ENCODE measurements around the gene NFIA. TPM values are rescaled to one million over a fixed set of nuclear protein-coding genes. Genes with fewer than 3 reads are reported as not detected.

NFIA gene
- polyA plus RNA-seq, 1 donor (not counting 4 experiments of a cell fraction or from before 2014, with no cell fraction given) = 14.7 TPM

- no peaks in the 10 kb centered on the region for H3K27me3 ChIP-seq (ENCODE audit: control insufficient read depth, extremely low read depth, insufficient read depth, low read length)
- TF ChIP-seq EZH2 (IDR thresholded peaks at IDR 0.05; ENCODE audit: low read length) = no peak
- TF ChIP-seq CTCF (optimal IDR thresholded peaks at IDR 0.05 in 1 of 3, IDR thresholded peaks at IDR 0.05 in 1 of 3, conservative IDR thresholded peaks at IDR 0.05 in 1 of 3; ENCODE audit: extremely low read depth in 1 of 3, insufficient read depth in 2 of 3, low read length in 3 of 3) = no peak
- no peaks in the 10 kb centered on the region for H3K36me3 ChIP-seq (ENCODE audit: control insufficient read depth in 2 of 2, extremely low read depth in 1 of 2, insufficient read depth in 2 of 2, low read length in 2 of 2)
- peaks cover 11% of the 10 kb centered on the region for H3K4me1 ChIP-seq (ENCODE audit: control insufficient read depth, extremely low read depth, insufficient read depth, low read length)
- FAIRE-seq (no peak), DNase-seq (ENCODE audit: low read depth, low spot score) (no peak)
- H3K79me2 ChIP-seq (ENCODE audit: control insufficient read depth, insufficient read depth, low read length) = no peaks in the 10 kb centered on the region
- no peak overlapping the region for H3K4me3 ChIP-seq (ENCODE audit: control insufficient read depth in 2 of 3, extremely low read depth in 1 of 3, insufficient read depth in 2 of 3, low read depth in 1 of 3, low read length in 3 of 3)
- H2AFZ ChIP-seq (ENCODE audit: control insufficient read depth, low read length) = no peak overlapping the region
- H4K20me1 ChIP-seq (ENCODE audit: control insufficient read depth, extremely low read depth, insufficient read depth, low read length) = no peaks in the 10 kb centered on the region
- no peaks in the 10 kb centered on the region for H3K9me1 ChIP-seq (ENCODE audit: control insufficient read depth, extremely low read depth, insufficient read depth, low read length)
- H3K4me2 ChIP-seq (ENCODE audit: control insufficient read depth, extremely low read depth, insufficient read depth, low read depth, low read length) = no peak overlapping the region
- no peaks in the 10 kb centered on the region for H3K9me3 ChIP-seq (ENCODE audit: control insufficient read depth, low read depth, low read length)
- no peak overlapping the region for H3K9ac ChIP-seq (ENCODE audit: control insufficient read depth, extremely low read depth, insufficient read depth, low read length)
- dilution Hi-C loops (cut with MboI; ENCODE audit: extremely low pct_ligation_motif_present, low sequenced_read_pairs) = no loop called here
- H3K27ac ChIP-seq (ENCODE audit: control insufficient read depth, insufficient read depth, low read length) = no peak overlapping the region
Observed at GRCh38 chr1:61370913-61371279, 288.5 kb downstream of the NFIA start.

DNA sequence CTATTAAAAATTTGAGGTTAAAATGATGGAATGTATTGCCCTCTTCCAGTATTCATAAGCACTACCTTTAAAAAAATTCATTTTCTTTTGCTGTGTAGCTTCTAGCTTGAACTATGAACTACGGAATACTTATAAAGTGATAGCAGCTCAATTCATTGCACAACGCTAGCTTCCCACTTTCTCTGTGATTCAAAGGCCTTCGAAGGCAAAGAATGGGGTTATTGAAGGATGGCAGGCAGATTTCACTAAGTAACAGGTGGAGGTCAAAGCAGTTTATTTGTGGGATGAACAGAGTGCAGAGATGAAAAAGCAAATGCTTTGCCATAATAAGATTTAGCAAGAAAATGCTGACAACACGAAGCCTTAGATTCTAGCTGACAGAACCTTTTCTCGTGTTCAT, 290.6 kb downstream of the NFIA start:
- FAIRE-seq = no peak
- no peaks in the 10 kb centered on the region for H3K9me1 ChIP-seq (ENCODE audit: control insufficient read depth, extremely low read depth, insufficient read depth, low read length)
- no peak overlapping the region for H3K9ac ChIP-seq (ENCODE audit: control insufficient read depth, extremely low read depth, insufficient read depth, low read length)
- no peak overlapping the region for H3K4me2 ChIP-seq (ENCODE audit: control insufficient read depth, extremely low read depth, insufficient read depth, low read depth, low read length)
- dilution Hi-C loops (cut with MboI; ENCODE audit: extremely low pct_ligation_motif_present, low sequenced_read_pairs) = no loop called here
- no peaks in the 10 kb centered on the region for H3K27me3 ChIP-seq (ENCODE audit: control insufficient read depth, extremely low read depth, insufficient read depth, low read length)
- TF ChIP-seq CTCF (optimal IDR thresholded peaks at IDR 0.05 in 1 of 3, IDR thresholded peaks at IDR 0.05 in 1 of 3, conservative IDR thresholded peaks at IDR 0.05 in 1 of 3; ENCODE audit: extremely low read depth in 1 of 3, insufficient read depth in 2 of 3, low read length in 3 of 3) (no peak), EZH2 (IDR thresholded peaks at IDR 0.05; ENCODE audit: low read length) (no peak)
- H4K20me1 ChIP-seq (ENCODE audit: control insufficient read depth, extremely low read depth, insufficient read depth, low read length) = no peaks in the 10 kb centered on the region
- H3K79me2 ChIP-seq (ENCODE audit: control insufficient read depth, insufficient read depth, low read length) = no peaks in the 10 kb centered on the region
- H2AFZ ChIP-seq (ENCODE audit: control insufficient read depth, low read length) = no peak overlapping the region
- H3K36me3 ChIP-seq (ENCODE audit: control insufficient read depth in 2 of 2, extremely low read depth in 1 of 2, insufficient read depth in 2 of 2, low read length in 2 of 2) = no peaks in the 10 kb centered on the region
- H3K27ac ChIP-seq (ENCODE audit: control insufficient read depth, insufficient read depth, low read length) = no peak overlapping the region
- H3K9me3 ChIP-seq (ENCODE audit: control insufficient read depth, low read depth, low read length) = no peaks in the 10 kb centered on the region
- no peak for DNase-seq (ENCODE audit: low read depth, low spot score)
- H3K4me3 ChIP-seq (ENCODE audit: control insufficient read depth in 2 of 3, extremely low read depth in 1 of 3, insufficient read depth in 2 of 3, low read depth in 1 of 3, low read length in 3 of 3) = no peak overlapping the region
- H3K4me1 ChIP-seq (ENCODE audit: control insufficient read depth, extremely low read depth, insufficient read depth, low read length) = peaks cover 11% of the 10 kb centered on the region
